CD14-positive monocyte (primary cell): ENCODE data around the gene CTDNEP1. TPM values are rescaled to one million over a fixed set of nuclear protein-coding genes. Genes with fewer than 3 reads are reported as not detected.

ENCODE experiments used
- DNase-seq, 3 donors: peaks; one replicate each; pipeline ENCODE4 v3.0.0-alpha.2; 2011 to 2022
- H2AFZ ChIP-seq: 2 replicates; pipeline ENCODE4 v1.6.0; 2012; ENCODE audit warnings: mild to moderate bottlenecking, low read depth, low read length, inconsistent platforms; ENCODE audit not compliant: insufficient read depth, poor library complexity, severe bottlenecking
- H3K27ac ChIP-seq, 2 donors: 1 replicate in 1 of 2; 2 replicates in 1 of 2; pipeline ENCODE4 v1.5.1; 2012 to 2013; ENCODE audit warnings: low read length in 2 of 2, control low read depth in 1 of 2, inconsistent platforms in 1 of 2, low read depth in 1 of 2, mild to moderate bottlenecking in 1 of 2
- H3K27me3 ChIP-seq, 2 donors: one replicate each; pipeline versions ENCODE4 v1.6.0 to v1.6.1; 2011 to 2013; ENCODE audit warnings: low read length in 2 of 2; ENCODE audit not compliant: control insufficient read depth in 2 of 2, insufficient read depth in 2 of 2
- H3K36me3 ChIP-seq, 2 donors: replicated peaks in 1 of 2; 1 replicate in 1 of 2; 2 replicates in 1 of 2; pipeline versions ENCODE4 v1.5.1 to v1.6.1; 2012 to 2013; ENCODE audit warnings: low read length in 2 of 2, control low read depth in 1 of 2, inconsistent platforms in 1 of 2, mild to moderate bottlenecking in 1 of 2; ENCODE audit not compliant: insufficient read depth in 2 of 2, control insufficient read depth in 1 of 2
- H3K4me1 ChIP-seq, 2 donors: 1 replicate in 1 of 2; 2 replicates in 1 of 2; pipeline versions ENCODE4 v1.5.1 to v1.6.1; 2012 to 2013; ENCODE audit warnings: low read length in 2 of 2, control low read depth in 1 of 2, inconsistent platforms in 1 of 2, mild to moderate bottlenecking in 1 of 2, moderate library complexity in 1 of 2; ENCODE audit not compliant: insufficient read depth in 2 of 2, control insufficient read depth in 1 of 2
- H3K4me2 ChIP-seq: replicated peaks from 2 replicates; pipeline ENCODE3; 2012; ENCODE audit warnings: low read length, moderate library complexity, mild to moderate bottlenecking; ENCODE audit not compliant: poor library complexity, severe bottlenecking; ENCODE audit errors: extremely low read depth
- H3K4me3 ChIP-seq, 3 experiments: fragments of 200-600 bp in 1 of 3; sonication (generic) in 1 of 3; replicated peaks in 1 of 3; 1 replicate in 2 of 3; 2 replicates in 1 of 3; pipeline ENCODE4 v1.5.1; 2011 to 2013; ENCODE audit warnings: low read length in 3 of 3, mild to moderate bottlenecking in 3 of 3, control low read depth in 2 of 3, low read depth in 2 of 3, inconsistent platforms in 1 of 3, moderate library complexity in 1 of 3
- H3K79me2 ChIP-seq: 2 replicates; pipeline ENCODE4 v1.6.0; 2012; ENCODE audit warnings: mild to moderate bottlenecking, control low read depth, inconsistent platforms, low read length, moderate library complexity; ENCODE audit not compliant: insufficient read depth
- H3K9ac ChIP-seq: 2 replicates; pipeline ENCODE4 v1.6.0; 2017; ENCODE audit warnings: low read length, mild to moderate bottlenecking; ENCODE audit not compliant: insufficient read depth, poor library complexity, severe bottlenecking
- H3K9me3 ChIP-seq, 2 donors: replicated peaks in 1 of 2; 1 replicate in 1 of 2; 2 replicates in 1 of 2; pipeline versions ENCODE4 v1.5.1 to v1.6.1; 2012 to 2013; ENCODE audit warnings: low read length in 2 of 2, control low read depth in 1 of 2; ENCODE audit not compliant: control insufficient read depth in 1 of 2, insufficient read depth in 1 of 2
- H4K20me1 ChIP-seq: 2 replicates; pipeline ENCODE4 v1.6.0; 2012; ENCODE audit warnings: mild to moderate bottlenecking, low read length, control low read depth, moderate library complexity; ENCODE audit not compliant: insufficient read depth
- H3K27ac Mint-ChIP-seq, 7 donors: one replicate each; pipeline ENCODE4 v1.8.0; 2020; ENCODE audit warnings: mild to moderate bottlenecking in 7 of 7, mixed read lengths in 7 of 7, moderate library complexity in 6 of 7, inconsistent platforms in 2 of 7
- H3K27me3 Mint-ChIP-seq, 3 donors: one replicate each; pipeline ENCODE4 v1.8.0; 2021 to 2022; ENCODE audit warnings: low read depth in 3 of 3, mild to moderate bottlenecking in 3 of 3, mixed read lengths in 3 of 3, moderate library complexity in 3 of 3, inconsistent platforms in 1 of 3
- H3K36me3 Mint-ChIP-seq, 2 donors: one replicate each; pipeline ENCODE4 v1.8.0; 2020; ENCODE audit warnings: mixed read lengths in 2 of 2, inconsistent platforms in 1 of 2, mild to moderate bottlenecking in 1 of 2
- H3K4me1 Mint-ChIP-seq: one replicate; pipeline ENCODE4 v1.8.0; 2020; ENCODE audit warnings: mild to moderate bottlenecking, mixed read lengths
- H3K4me3 Mint-ChIP-seq, 2 donors: one replicate each; pipeline ENCODE4 v1.8.0; 2020; ENCODE audit warnings: mild to moderate bottlenecking in 2 of 2, mixed read lengths in 2 of 2, moderate library complexity in 1 of 2
- H3K9me3 Mint-ChIP-seq, 7 donors: one replicate each; pipeline ENCODE4 v1.8.0; 2020 to 2022; ENCODE audit warnings: mixed read lengths in 7 of 7, mild to moderate bottlenecking in 6 of 7, moderate library complexity in 6 of 7, inconsistent platforms in 2 of 7
- CTCF ChIP-seq: fragments of 200-600 bp; IDR thresholded peaks from one replicate; pipeline ENCODE4 v1.8.0; 2022; ENCODE audit warnings: antibody characterized with exemption, mild to moderate bottlenecking
- WGBS: methylation state at CpG from one replicate; pipeline ENCODE4 v1.1.5; 2013; ENCODE audit warnings: missing lambda C conversion rate; ENCODE audit not compliant: insufficient coverage; 5-methylcytosine and 5-hydroxymethylcytosine counted together
- intact Hi-C, 2 donors: fragments of 100-400 bp; cut with micrococcal nuclease; formaldehyde crosslinking; loops; one replicate each; pipeline versions ENCODE4 v1.15.0 to v1.15.1; 2023
- polyA plus RNA-seq, 3 donors: library from polyadenylated mRNA; depleted of rRNA in 1 of 3; unstranded in 2 of 3; stranded (reverse) in 1 of 3; fragments of 300-500 nt in 2 of 3; fragments of >200 nt in 1 of 3; fragmentation: Illumina TruSeq in 2 of 3; gene quantifications; 1 replicate in 2 of 3; 2 replicates in 1 of 3; pipeline ENCODE4 v1.2.3, GENCODE V29; 2012 to 2021

CTDNEP1 gene
- polyA plus RNA-seq, 3 donors = 29.5 to 198 (median 38.3) TPM

- Histone ChIP-seq H3K4me3 (no peak overlapping the region), H3K27ac (no peak overlapping the region), H3K4me2 (no peak overlapping the region), H3K79me2 (no peaks in the 10 kb centered on the region), H3K9ac (no peak overlapping the region), H3K4me1 (peaks cover 12 to 21% of the 10 kb centered on the region in 2 donors), H3K36me3 (no peaks in the 10 kb centered on the region), H2AFZ (no peak overlapping the region), H4K20me1 (no peaks in the 10 kb centered on the region), H3K9me3 (peaks cover 0 to 13% of the 10 kb centered on the region in 2 donors), H3K27me3 (peaks cover 28 to 62% of the 10 kb centered on the region in 2 donors)
- intact Hi-C loops = loop anchor here in 1 of 2 donors (5.0 kb wide), 1 partner anchor 248 kb away; the partner anchor contains the start of gene SLC16A11
- Mint-ChIP-seq H3K27ac (no peak overlapping the region), H3K27me3 (peaks cover 72 to 89% (median 73%) of the 10 kb centered on the region in 3 donors), H3K36me3 (peaks cover 0 to 4% of the 10 kb centered on the region in 2 donors), H3K4me3 (peak overlapping the region in 1 of 2 donors; percentile 59), H3K4me1 (peaks cover 13% of the 10 kb centered on the region), H3K9me3 (peaks cover 0 to 18% (median 12%) of the 10 kb centered on the region in 7 donors)
- no peak for TF ChIP-seq CTCF
- DNase-seq = no peak
- WGBS = 89% methylated on average over 8 of the region's 11 CpGs
Measured at GRCh38 chr17:7290685-7291084, 39.2 kb upstream of the CTDNEP1 start.

GRCh38 chr17:7290166-7290565, 38.6 kb upstream of the CTDNEP1 start:
- Histone ChIP-seq H3K4me1 (peaks cover 10 to 16% of the 10 kb centered on the region in 2 donors), H3K36me3 (no peaks in the 10 kb centered on the region), H3K27ac (no peak overlapping the region), H3K4me3 (no peak overlapping the region), H3K9me3 (peaks cover 0 to 13% of the 10 kb centered on the region in 2 donors), H2AFZ (no peak overlapping the region), H3K9ac (no peak overlapping the region), H3K79me2 (no peaks in the 10 kb centered on the region), H3K27me3 (peaks cover 23 to 57% of the 10 kb centered on the region in 2 donors), H4K20me1 (no peaks in the 10 kb centered on the region), H3K4me2 (no peak overlapping the region)
- Mint-ChIP-seq H3K27me3 (peaks cover 68 to 87% (median 68%) of the 10 kb centered on the region in 3 donors), H3K27ac (peak overlapping the region in 1 of 7 donors; percentile 23), H3K9me3 (peaks cover 0 to 15% (median 10%) of the 10 kb centered on the region in 7 donors), H3K4me1 (peaks cover 9% of the 10 kb centered on the region), H3K36me3 (peaks cover 0 to 4% of the 10 kb centered on the region in 2 donors), H3K4me3 (no peak overlapping the region)
- intact Hi-C loops = loop anchor here in 1 of 2 donors (5.0 kb wide), 1 partner anchor 248 kb away; the partner anchor contains the start of gene SLC16A11
- no peak for DNase-seq
- no peak for TF ChIP-seq CTCF
- 97% methylated on average over 5 of the region's 19 CpGs for WGBS
